Activated CD8-positive, alpha-beta T cell treated with anti-CD3 and anti-CD28 coated beads for 36 hours (primary cell): ENCODE results near the gene PRKN. TPM values are rescaled to one million over a fixed set of nuclear protein-coding genes. Genes with fewer than 3 reads are reported as not detected.

ENCODE experiments used
- ATAC-seq: fragments of 200-7000 bp; cut with Tn5 transposase; one replicate; pipeline ENCODE4 v1.10.0; 2021; ENCODE audit warnings: mild to moderate bottlenecking, moderate library complexity
- CTCF ChIA-PET: fragments of 350-600 bp; sonication (Branson Sonifier 250); formaldehyde crosslinking; loops from one replicate; lab custom pipeline; 2021; ENCODE audit warnings: antibody characterized with exemption; lab: Charles Lee
- POLR2A ChIA-PET: fragments of 350-600 bp; sonication (Branson Sonifier 250); formaldehyde crosslinking; loops from one replicate; lab custom pipeline; 2021; ENCODE audit warnings: antibody characterized with exemption; lab: Charles Lee
- DNase-seq: peaks from one replicate; pipeline ENCODE4 v3.0.0-alpha.2; 2020
- H3K27ac Mint-ChIP-seq: one replicate; pipeline ENCODE4 v1.8.0; 2021; ENCODE audit warnings: mild to moderate bottlenecking, mixed read lengths
- H3K27me3 Mint-ChIP-seq: one replicate; pipeline ENCODE4 v1.8.0; 2021; ENCODE audit warnings: mixed read lengths
- H3K36me3 Mint-ChIP-seq: one replicate; pipeline ENCODE4 v1.8.0; 2021; ENCODE audit warnings: low read depth, mixed read lengths
- H3K4me1 Mint-ChIP-seq: one replicate; pipeline ENCODE4 v1.8.0; 2021; ENCODE audit warnings: low read depth, mixed read lengths
- H3K4me3 Mint-ChIP-seq: one replicate; pipeline ENCODE4 v1.8.0; 2021; ENCODE audit warnings: mild to moderate bottlenecking, moderate library complexity, mixed read lengths
- H3K9me3 Mint-ChIP-seq: one replicate; pipeline ENCODE4 v1.8.0; 2021; ENCODE audit warnings: mixed read lengths
- intact Hi-C: fragments of 100-400 bp; cut with micrococcal nuclease; formaldehyde crosslinking; loops from one replicate; pipeline ENCODE4 v1.10.0; 2022
- total RNA-seq, 2 experiments: library from RNA; stranded (reverse); gene quantifications; one replicate each; pipeline ENCODE4 v1.2.3, GENCODE V29; 2021
- TF ChIP-seq, protein P1 (sequence below): fragments of 200-600 bp; IDR thresholded peaks from one replicate; pipeline ENCODE4 v1.8.0; 2022; ENCODE audit warnings: antibody characterized with exemption, mild to moderate bottlenecking

PRKN gene
- total RNA-seq, 2 experiments from 2014 or later = 1.2 to 1.4 TPM

DNA sequence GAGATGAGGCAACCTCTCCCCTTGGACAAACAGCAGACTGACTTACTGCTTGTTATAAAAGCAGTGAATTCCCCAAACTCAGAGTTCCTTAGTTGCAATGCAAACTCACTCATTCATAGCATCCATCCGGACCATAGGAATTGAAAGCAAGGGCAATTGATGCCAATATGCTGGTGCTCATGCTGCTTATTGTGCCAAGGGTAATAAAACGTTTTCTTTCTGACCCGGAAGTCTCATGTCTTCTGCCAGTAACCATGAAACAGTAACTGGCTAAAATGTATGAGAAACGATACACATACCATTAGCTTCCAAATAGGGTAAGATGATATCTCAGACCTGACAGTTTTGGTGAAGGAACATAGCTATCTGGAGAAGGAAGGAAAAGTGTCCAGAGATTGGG, 18.1 kb downstream of the PRKN start:
- intact Hi-C loops = no loop called here
- no peak for DNase-seq
- ChIA-PET CTCF (no interaction called here), POLR2A (no interaction called here)
- H3K27me3 Mint-ChIP-seq = no peaks in the 10 kb centered on the region
- no peak overlapping the region for H3K27ac Mint-ChIP-seq
- TF ChIP-seq, protein P1, sequence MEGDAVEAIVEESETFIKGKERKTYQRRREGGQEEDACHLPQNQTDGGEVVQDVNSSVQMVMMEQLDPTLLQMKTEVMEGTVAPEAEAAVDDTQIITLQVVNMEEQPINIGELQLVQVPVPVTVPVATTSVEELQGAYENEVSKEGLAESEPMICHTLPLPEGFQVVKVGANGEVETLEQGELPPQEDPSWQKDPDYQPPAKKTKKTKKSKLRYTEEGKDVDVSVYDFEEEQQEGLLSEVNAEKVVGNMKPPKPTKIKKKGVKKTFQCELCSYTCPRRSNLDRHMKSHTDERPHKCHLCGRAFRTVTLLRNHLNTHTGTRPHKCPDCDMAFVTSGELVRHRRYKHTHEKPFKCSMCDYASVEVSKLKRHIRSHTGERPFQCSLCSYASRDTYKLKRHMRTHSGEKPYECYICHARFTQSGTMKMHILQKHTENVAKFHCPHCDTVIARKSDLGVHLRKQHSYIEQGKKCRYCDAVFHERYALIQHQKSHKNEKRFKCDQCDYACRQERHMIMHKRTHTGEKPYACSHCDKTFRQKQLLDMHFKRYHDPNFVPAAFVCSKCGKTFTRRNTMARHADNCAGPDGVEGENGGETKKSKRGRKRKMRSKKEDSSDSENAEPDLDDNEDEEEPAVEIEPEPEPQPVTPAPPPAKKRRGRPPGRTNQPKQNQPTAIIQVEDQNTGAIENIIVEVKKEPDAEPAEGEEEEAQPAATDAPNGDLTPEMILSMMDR = no peak
- no peak for ATAC-seq
- no peaks in the 10 kb centered on the region for H3K4me1 Mint-ChIP-seq
- H3K36me3 Mint-ChIP-seq = no peaks in the 10 kb centered on the region
- H3K9me3 Mint-ChIP-seq = no peaks in the 10 kb centered on the region
- H3K4me3 Mint-ChIP-seq = no peak overlapping the region

DNA sequence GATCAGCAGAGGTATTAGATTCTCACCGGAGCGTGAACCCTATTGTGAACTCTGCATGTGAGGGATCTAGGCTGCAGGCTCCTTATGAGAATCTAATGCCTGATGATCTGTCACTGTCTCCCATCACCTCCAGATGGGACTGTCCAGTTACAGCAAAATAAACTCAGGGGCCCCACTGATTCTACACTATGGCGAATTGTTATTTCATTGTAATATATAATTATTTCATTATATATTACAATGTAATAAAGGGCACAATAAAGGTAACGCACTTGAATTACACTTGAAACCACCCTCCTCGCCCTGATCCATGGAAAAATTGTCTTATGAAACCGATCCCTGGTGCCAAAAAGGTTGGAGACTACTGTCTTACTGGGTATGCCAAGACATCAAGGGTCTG, 18.6 kb downstream of the PRKN start:
- Mint-ChIP-seq H3K27me3 (no peaks in the 10 kb centered on the region), H3K9me3 (no peaks in the 10 kb centered on the region), H3K27ac (no peak overlapping the region), H3K4me1 (no peaks in the 10 kb centered on the region), H3K4me3 (no peak overlapping the region), H3K36me3 (no peaks in the 10 kb centered on the region)
- DNase-seq (no peak), ATAC-seq (no peak)
- intact Hi-C loops = no loop called here
- ChIA-PET CTCF (no interaction called here), POLR2A (no interaction called here)
- TF ChIP-seq, protein P1 = no peak

DNA sequence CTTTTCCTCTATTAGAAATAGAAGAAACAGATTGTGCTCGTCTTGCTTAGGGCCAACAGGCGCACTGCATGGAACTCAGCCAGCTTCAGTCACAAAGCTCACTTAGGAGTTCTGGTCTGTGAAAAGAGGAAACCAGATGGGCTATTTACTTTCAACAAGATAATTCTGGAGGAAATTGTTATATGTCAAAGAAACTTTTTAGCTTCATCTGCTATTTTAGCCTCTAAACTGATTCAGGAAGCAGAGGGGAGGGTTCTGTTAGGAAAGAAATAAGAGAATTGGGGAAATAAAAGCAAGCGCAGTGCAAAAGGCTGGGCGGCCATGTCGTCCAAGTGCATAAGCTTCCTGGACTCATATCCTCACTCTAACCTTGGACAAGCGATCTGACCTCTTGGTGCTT, 21.3 kb downstream of the PRKN start:
- Mint-ChIP-seq H3K4me1 (no peaks in the 10 kb centered on the region), H3K27ac (no peak overlapping the region), H3K36me3 (no peaks in the 10 kb centered on the region), H3K9me3 (no peaks in the 10 kb centered on the region), H3K27me3 (no peaks in the 10 kb centered on the region), H3K4me3 (no peak overlapping the region)
- ChIA-PET POLR2A (no interaction called here), CTCF (no interaction called here)
- intact Hi-C loops = no loop called here
- TF ChIP-seq, protein P1 = no peak
- no peak for DNase-seq
- ATAC-seq = no peak

DNA sequence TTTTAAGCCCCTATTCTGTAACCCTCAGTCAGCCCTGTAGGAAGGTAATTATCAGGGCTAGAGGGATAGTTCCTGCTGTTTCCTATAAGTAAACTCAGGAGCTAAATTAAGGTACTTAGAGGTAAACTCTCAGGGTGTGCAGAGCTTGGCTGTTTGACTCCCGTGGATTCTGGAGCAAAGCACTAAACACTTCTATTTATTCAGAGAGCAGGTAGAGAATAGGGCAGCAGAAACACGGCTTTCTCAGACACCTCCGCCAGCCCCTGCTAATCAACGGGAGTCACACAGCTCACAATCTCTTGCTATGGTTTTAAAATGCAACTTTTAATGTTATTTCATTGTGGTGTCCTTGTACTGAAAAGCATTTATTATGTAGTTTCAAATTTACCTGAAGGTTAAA, 21.8 kb downstream of the PRKN start:
- H3K4me1 Mint-ChIP-seq = no peaks in the 10 kb centered on the region
- H3K36me3 Mint-ChIP-seq = no peaks in the 10 kb centered on the region
- ChIA-PET POLR2A (no interaction called here), CTCF (no interaction called here)
- ATAC-seq = no peak
- TF ChIP-seq, protein P1 = no peak
- H3K4me3 Mint-ChIP-seq = no peak overlapping the region
- H3K9me3 Mint-ChIP-seq = no peaks in the 10 kb centered on the region
- no peak for DNase-seq
- intact Hi-C loops = no loop called here
- H3K27ac Mint-ChIP-seq = no peak overlapping the region
- no peaks in the 10 kb centered on the region for H3K27me3 Mint-ChIP-seq

DNA sequence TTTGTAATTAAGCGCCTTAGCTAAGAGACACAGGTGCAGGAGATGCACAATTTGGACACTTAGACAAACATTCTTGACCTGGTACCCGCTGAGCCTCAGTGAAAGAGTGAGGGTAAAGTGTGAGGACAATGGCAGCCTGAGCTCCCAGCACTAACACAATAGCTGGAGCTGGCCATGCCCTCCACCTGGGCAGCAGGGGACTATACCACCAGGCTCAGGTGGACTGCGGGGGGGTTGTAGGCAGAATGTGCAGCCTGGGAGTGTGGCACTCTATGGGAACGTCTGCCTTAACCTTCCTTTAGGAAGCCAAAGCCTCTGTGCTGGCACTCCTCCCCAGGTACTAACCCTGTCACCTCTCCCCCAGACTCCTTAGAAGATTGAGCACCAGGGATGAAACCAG, 23.6 kb downstream of the PRKN start:
- no peaks in the 10 kb centered on the region for H3K4me1 Mint-ChIP-seq
- no peaks in the 10 kb centered on the region for H3K36me3 Mint-ChIP-seq
- no peaks in the 10 kb centered on the region for H3K9me3 Mint-ChIP-seq
- intact Hi-C loops = no loop called here
- ATAC-seq = no peak
- TF ChIP-seq, protein P1 = no peak
- H3K27me3 Mint-ChIP-seq = no peaks in the 10 kb centered on the region
- DNase-seq = no peak
- H3K4me3 Mint-ChIP-seq = no peak overlapping the region
- ChIA-PET CTCF (no interaction called here), POLR2A (no interaction called here)
- H3K27ac Mint-ChIP-seq = no peak overlapping the region
